ENCODE results near the gene SRGAP1. TPM values are rescaled to one million over a fixed set of nuclear protein-coding genes. Genes with fewer than 3 reads are reported as not detected.

Gene SRGAP1
- total RNA-seq, 4 donors from 2014 or later = 7.6 to 17.5 (median 14.6) TPM

GRCh38 chr12:63828867-63829266 lies 15.6 kb upstream of the SRGAP1 start:
- H3K9me3 ChIP-seq = peaks cover 0 to 7% (median 0%) of the 10 kb centered on the region in 4 donors
- H3K27me3 ChIP-seq = no peaks in the 10 kb centered on the region
- no peak overlapping the region for H3K4me3 ChIP-seq
- intact Hi-C loops (cut with DNase I) = no loop called here
- no peaks in the 10 kb centered on the region for H3K4me1 ChIP-seq
- 91% methylated on average over 2 of the region's 2 CpGs for WGBS
- no peak overlapping the region for H3K27ac ChIP-seq (replicated peaks in 1 of 4)
- H3K36me3 ChIP-seq = no peaks in the 10 kb centered on the region
- TF ChIP-seq EP300 (IDR thresholded peaks at IDR 0.05) (no peak), POLR2A (IDR thresholded peaks at IDR 0.05; ENCODE audit: low read depth) (no peak), CTCF (IDR thresholded peaks at IDR 0.05) (no peak), POLR2AphosphoS5 (IDR thresholded peaks at IDR 0.05) (no peak)
- DNase-seq (ENCODE audit: extremely low spot score) = no peak

DNA sequence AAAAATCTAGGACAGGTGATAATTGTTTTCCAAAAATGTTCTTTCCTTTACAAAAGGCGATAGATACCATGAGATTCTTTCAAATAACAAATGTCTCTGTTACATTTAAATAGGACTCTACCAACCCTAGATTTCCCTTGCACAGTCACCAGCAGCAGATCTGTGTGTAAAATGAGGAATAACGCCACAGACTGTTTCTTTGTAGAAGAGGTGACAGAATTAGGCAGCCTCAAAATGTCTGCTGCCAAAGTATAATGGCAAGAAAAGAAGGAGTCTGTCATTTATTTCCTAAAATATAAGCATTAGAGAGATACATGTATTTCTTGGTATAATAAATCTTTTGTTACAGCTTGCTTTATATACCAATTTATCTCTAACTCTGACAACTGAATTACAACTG lies 8.5 kb upstream of the SRGAP1 start:
- intact Hi-C loops (cut with DNase I) = no loop called here

DNA sequence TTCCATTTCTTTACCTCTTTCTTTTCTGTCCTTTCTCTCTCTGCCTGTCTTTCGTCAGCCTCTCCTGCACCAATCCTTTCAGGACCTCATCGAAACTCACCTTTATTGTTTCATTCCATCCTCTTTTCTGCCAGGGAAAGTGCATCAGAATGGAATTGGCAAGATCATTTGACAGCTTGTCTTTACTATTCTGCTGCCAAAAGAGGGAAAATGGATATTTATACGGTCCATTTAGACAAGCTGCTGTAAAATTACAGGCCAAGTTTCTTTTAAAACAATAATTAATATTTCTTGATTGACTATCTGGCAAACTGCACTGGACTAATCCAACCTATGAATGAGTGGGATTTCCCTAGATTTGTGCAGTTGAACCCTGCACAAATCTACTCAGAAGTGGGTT lies 7.6 kb upstream of the SRGAP1 start:
- Histone ChIP-seq H3K4me1 (no peaks in the 10 kb centered on the region), H3K9me3 (no peaks in the 10 kb centered on the region), H3K36me3 (no peaks in the 10 kb centered on the region), H3K27me3 (no peaks in the 10 kb centered on the region), H3K4me3 (no peak overlapping the region), H3K27ac (replicated peaks in 1 of 4) (no peak overlapping the region)
- DNase-seq (ENCODE audit: extremely low spot score) = no peak
- intact Hi-C loops (cut with DNase I) = no loop called here
- 65% methylated on average over 3 of the region's 3 CpGs for WGBS
- TF ChIP-seq POLR2AphosphoS5 (IDR thresholded peaks at IDR 0.05) (no peak), POLR2A (IDR thresholded peaks at IDR 0.05; ENCODE audit: low read depth) (no peak), CTCF (IDR thresholded peaks at IDR 0.05) (no peak), EP300 (IDR thresholded peaks at IDR 0.05) (no peak)

More for the DNA sequence above, 8.5 kb upstream of the SRGAP1 start:
- Histone ChIP-seq H3K27me3 (no peaks in the 10 kb centered on the region), H3K27ac (replicated peaks in 1 of 4) (no peak overlapping the region), H3K36me3 (no peaks in the 10 kb centered on the region), H3K4me3 (no peak overlapping the region), H3K4me1 (no peaks in the 10 kb centered on the region), H3K9me3 (no peaks in the 10 kb centered on the region)
- DNase-seq (ENCODE audit: extremely low spot score) = no peak
- TF ChIP-seq EP300 (IDR thresholded peaks at IDR 0.05) (no peak), POLR2A (IDR thresholded peaks at IDR 0.05; ENCODE audit: low read depth) (no peak), POLR2AphosphoS5 (IDR thresholded peaks at IDR 0.05) (no peak), CTCF (IDR thresholded peaks at IDR 0.05) (no peak)
- WGBS = 70% methylated on average over 2 of the region's 2 CpGs

GRCh38 chr12:63838411-63838810 lies 6.1 kb upstream of the SRGAP1 start:
- intact Hi-C loops (cut with DNase I) = loop anchor here (2.0 kb wide), 1 partner anchor 418 kb away; no protein-coding TSS in a partner anchor
- H3K27ac ChIP-seq (replicated peaks in 1 of 4) = no peak overlapping the region
- WGBS = 93% methylated on average over 9 of the region's 9 CpGs

More at GRCh38 chr12:63838411-63838810, 6.1 kb upstream of the SRGAP1 start:
- Histone ChIP-seq H3K4me1 (peaks cover 4 to 6% (median 5%) of the 10 kb centered on the region in 4 donors), H3K27me3 (no peaks in the 10 kb centered on the region), H3K4me3 (no peak overlapping the region), H3K36me3 (no peaks in the 10 kb centered on the region), H3K9me3 (no peaks in the 10 kb centered on the region)
- DNase-seq (ENCODE audit: extremely low spot score) = no peak
- TF ChIP-seq POLR2AphosphoS5 (IDR thresholded peaks at IDR 0.05) (no peak), CTCF (IDR thresholded peaks at IDR 0.05) (no peak), POLR2A (IDR thresholded peaks at IDR 0.05; ENCODE audit: low read depth) (no peak), EP300 (IDR thresholded peaks at IDR 0.05) (no peak)
